Measurements from ENCODE around the gene LUM.
A peak's percentile ranks its signal among the peaks of the same experiment; 100 is the strongest.

DNA sequence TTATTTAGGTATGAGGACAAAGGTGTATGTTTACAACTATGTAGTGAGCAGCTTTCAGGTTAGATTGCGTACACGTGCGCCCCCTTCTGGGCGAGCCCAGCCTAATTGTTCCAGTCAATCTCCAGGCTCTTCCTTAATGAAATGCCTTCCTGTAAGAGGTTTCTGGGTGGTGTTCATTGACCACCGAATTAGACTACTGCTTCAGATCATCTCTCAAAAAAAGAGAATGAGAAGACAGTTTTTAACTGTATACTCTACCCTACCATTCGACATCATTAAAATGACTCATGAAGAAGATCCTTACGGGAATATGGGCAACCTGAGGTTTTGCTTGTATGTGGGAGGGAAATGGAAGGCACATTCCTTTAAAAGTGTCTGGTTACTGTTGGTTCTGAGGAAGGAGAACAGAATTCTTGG lies 2.1 kb downstream of the LUM start:
- no peak for TF ChIP-seq POLR2A (IDR thresholded peaks at IDR 0.05)
- TF ChIP-seq, protein P1, sequence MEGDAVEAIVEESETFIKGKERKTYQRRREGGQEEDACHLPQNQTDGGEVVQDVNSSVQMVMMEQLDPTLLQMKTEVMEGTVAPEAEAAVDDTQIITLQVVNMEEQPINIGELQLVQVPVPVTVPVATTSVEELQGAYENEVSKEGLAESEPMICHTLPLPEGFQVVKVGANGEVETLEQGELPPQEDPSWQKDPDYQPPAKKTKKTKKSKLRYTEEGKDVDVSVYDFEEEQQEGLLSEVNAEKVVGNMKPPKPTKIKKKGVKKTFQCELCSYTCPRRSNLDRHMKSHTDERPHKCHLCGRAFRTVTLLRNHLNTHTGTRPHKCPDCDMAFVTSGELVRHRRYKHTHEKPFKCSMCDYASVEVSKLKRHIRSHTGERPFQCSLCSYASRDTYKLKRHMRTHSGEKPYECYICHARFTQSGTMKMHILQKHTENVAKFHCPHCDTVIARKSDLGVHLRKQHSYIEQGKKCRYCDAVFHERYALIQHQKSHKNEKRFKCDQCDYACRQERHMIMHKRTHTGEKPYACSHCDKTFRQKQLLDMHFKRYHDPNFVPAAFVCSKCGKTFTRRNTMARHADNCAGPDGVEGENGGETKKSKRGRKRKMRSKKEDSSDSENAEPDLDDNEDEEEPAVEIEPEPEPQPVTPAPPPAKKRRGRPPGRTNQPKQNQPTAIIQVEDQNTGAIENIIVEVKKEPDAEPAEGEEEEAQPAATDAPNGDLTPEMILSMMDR (IDR thresholded peaks at IDR 0.05): peak in 5 of 6 experiments; percentile 33 to 57 (median 44)
